Stimulated activated CD8-positive, alpha-beta memory T cell treated with anti-CD3 and anti-CD28 coated beads, Interleukin-12 subunit alpha, Interleukin-12 subunit beta, amount 100 ng/mL, for 1 hour (primary cell): ENCODE results near the gene ACTN2.

Experiments used
- DNase-seq: peaks from one replicate; pipeline ENCODE4 v3.0.0-alpha.2; 2020; ENCODE audit warnings: low read depth

The ACTN2 gene

DNA sequence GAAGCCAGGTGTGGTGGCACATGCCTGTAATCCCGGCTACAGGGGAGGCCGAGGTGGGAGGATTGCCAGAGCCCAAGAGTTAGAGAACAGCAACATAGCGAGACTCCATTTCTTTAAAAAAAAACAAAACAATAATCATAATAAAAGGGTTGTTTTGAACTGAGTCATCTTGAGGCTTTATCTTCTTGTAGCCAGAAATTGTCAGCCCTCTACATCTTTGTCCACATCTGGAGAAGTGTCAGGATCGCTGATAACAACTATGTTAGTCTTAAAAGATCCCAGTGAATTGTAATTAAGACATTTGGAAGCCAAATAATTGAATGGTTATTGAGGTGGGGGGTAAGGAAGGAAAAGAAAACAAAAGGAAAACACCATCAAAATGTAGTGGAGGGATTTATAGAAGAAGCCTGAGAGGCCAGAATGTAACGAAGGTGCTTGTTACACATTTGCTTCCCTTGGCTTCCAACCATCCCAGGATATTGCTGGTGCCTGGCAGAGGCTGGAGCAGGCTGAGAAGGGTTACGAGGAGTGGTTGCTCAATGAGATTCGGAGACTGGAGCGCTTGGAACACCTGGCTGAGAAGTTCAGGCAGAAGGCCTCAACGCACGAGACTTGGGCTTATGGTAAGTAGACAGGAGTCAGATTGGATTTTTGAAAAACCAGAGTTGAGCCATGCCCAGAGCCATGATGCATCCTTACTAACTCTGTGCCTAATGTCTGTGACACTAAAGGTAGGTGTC lies 56.3 kb downstream of the ACTN2 start:
- no peak for DNase-seq

- no peak for DNase-seq
Observed at GRCh38 chr1:236744533-236744932, 58.2 kb downstream of the ACTN2 start.

- no peak for DNase-seq
Observed at GRCh38 chr1:236746785-236747184, 60.5 kb downstream of the ACTN2 start.

DNA sequence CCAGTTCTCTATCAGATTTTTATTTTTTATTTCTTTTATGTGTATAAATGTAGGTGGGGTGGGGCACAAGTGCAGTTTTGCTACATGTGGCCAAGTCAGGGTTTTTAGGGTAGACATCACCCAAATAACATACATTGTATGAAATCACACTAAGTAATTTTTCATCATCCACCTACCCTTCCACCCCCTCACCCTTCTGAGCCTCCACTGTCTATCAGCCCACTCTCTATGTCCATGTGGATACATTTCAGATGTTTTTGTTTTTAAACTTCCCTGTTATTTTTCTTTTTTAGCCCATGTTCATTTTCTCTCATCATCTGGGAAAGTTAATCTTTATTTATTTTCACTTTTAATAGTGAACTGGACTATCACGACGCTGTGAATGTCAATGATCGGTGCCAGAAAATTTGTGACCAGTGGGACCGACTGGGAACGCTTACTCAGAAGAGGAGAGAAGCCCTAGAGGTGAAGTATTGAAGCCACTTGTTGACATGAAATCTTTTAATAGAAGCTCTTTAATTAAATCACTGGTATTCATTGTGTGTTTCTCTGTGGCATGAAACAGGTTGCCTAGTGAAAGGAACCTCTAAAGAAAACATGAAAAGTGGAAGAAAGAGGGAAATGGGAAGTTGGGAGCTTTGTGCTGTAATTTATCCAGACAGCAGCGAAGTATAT lies 61.1 kb downstream of the ACTN2 start:
- DNase-seq, result no peak

DNA sequence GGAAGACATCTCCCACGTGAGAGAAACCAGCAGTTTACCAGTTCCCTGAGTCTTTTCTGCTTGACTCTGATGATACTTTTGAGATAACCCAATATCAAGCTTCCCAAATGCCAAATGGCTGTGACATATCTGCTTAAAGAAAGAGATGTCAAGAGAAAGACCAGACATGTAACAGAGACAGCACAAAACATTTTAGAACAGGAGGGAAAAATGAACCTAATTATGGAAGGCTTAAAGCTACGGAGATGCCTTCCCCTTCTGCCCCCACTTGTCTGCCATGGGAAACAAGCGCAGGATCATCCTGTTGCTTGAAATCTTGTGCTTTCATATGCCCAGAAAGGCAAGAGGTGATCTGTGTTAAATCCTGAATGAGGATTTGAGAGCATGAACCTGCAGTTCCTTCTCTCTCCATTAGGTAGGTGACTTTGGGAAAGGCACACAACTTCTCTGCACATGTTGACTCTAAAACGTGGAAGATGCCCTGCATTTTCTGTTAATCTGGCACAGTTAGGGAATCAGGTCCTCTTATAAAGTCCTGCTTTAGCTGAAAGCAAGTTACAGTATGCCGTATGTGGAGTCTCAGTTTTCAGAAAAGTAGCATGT lies 62.1 kb downstream of the ACTN2 start:
- no peak for DNase-seq

DNA sequence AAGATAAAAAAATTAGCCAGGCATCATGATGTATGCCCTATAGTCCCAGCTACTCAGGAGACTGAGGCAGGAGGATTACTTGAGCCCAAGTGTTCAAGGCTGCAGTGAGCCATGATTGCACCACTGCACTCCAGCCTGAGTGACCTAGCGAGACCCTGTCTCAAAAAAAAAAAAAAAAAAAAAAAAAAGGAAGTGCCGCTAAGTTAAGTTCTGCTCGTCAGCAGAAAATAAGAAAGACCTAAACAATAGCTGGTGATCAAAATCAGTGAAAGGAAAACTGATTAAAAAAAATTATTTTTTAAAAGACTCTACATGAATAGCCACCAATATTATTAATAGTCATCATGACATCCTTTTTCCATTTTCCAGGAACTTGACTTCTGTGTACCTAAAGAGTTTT lies 64.6 kb downstream of the ACTN2 start:
- DNase-seq, result no peak

DNA sequence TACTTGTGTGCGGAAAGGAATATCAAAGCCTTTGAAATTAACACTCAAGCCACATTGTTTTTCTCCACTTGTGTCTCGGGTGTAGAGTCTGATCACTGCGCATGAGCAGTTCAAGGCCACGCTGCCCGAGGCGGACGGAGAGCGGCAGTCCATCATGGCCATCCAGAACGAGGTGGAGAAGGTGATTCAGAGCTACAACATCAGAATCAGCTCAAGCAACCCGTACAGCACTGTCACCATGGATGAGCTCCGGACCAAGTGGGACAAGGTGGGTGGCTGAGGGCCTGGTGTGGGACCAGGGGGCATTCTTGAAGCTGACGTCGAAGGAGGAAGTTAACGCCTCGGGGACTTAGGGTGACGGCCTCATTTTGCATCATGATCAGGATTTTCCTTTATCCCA lies 65.1 kb downstream of the ACTN2 start:
- DNase-seq, result no peak

- no peak for DNase-seq
Observed at GRCh38 chr1:236751935-236752334, 65.6 kb downstream of the ACTN2 start.

DNA sequence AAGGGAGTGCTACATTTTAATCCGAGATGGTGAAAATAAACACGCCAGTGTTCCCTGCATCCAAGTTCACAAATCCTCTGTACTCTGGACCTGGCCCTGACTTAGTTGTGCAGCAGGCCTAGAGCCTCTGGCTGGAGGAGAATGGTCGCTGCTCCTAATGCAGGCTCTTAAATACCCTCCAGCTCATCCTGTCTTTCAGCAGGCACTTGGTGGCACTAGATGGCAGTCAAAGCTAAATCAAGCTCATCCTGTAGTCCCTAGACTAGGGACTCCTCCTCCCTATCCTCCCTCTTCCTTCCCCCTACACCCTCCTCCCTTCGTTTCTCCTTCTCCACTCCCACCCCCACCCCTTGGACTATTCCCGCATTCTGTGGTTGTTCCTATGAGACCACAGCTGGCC lies 67.2 kb downstream of the ACTN2 start:
- no peak for DNase-seq

GRCh38 chr1:236753964-236754363 lies 67.7 kb downstream of the ACTN2 start:
- DNase-seq, result no peak

DNA sequence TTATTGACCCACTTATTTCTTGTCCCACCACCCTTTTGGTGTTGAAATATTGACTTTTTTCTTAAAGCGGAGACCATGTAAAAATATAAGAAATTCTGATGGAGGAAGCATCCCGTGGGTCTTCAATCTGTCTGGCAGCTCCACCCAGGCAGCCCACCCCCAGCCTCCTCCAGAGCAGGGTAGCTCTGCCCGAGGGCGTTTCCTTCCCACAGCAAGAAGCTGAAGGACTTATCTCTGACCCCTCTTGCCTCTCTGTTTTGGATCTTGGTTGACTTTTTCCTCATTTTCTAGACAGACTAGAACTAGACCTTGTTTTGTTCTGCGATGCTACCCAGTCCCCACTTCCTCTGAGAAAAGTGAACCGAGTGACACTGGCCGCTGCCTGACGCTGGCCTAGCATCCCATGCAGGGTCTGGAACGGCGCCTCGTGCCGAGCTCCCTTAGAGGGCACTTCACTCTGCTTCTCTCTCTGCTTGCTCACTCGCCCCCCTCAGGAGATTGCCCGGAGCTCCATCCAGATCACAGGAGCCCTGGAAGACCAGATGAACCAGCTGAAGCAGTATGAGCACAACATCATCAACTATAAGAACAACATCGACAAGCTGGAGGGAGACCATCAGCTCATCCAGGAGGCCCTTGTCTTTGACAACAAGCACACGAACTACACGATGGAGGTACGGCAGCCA lies 68.4 kb downstream of the ACTN2 start:
- no peak for DNase-seq

GRCh38 chr1:236757640-236758039 lies 71.3 kb downstream of the ACTN2 start:
- no peak for DNase-seq

GRCh38 chr1:236759252-236759859 lies 73.1 kb downstream of the ACTN2 start:
- DNase-seq, result no peak

GRCh38 chr1:236760480-236760879 lies 74.2 kb downstream of the ACTN2 start:
- DNase-seq, result no peak

DNA sequence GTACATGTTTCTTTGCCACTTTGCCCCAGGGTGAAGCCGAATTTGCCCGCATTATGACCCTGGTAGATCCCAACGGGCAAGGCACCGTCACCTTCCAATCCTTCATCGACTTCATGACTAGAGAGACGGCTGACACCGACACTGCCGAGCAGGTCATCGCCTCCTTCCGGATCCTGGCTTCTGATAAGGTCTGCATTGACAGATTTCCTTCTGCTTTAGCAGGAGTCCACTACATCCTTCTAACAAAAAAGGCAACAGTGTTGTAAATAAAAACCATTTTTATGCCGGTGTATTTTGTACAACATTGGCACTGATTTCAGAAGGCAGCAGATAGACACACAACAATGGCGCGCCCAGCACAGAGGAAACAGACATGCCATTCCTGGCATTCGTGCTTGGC lies 74.7 kb downstream of the ACTN2 start:
- DNase-seq, result no peak

- no peak for DNase-seq
Observed at GRCh38 chr1:236761397-236762132, 75.3 kb downstream of the ACTN2 start.

- DNase-seq, result no peak
Observed at GRCh38 chr1:236762410-236762809, 76.1 kb downstream of the ACTN2 start.

DNA sequence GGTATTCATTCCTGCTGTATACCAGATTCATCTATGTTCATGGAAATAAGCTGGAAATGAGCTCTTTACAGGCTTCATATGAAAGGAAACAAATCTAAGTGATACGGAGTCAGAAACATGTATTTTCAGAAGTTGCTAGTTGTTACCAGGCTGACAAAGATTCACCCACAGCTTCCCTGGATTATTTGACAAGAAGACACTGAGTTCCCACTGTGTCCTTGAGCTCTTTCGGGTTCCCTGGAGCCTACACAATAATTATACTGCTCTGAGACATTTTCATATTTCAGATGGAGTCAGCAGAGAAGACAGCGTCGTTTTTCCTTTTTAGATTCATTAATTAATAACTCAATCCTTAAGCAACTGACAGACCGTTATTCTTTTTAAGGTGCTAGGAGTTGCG lies 79.5 kb downstream of the ACTN2 start:
- DNase-seq, result no peak

DNA sequence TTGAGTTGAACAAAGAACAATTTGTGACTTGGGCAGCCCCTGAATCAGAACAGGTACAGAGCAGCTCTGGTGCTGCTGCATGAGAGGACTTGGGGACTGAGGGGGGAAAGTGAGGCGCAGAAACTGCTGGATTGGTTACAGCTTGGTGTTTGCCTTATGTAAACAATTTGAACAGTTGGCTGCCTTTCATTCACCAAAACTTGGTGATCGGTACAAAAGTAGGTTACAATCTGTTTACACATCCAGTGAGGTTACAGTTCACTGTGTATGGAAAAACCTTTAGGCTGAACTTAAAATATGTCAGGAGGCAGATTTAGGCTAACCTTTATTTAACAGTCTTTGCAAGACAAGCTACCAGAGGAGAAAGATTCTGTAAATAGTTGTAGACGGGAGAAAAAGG lies 80.2 kb downstream of the ACTN2 start:
- DNase-seq, result no peak

GRCh38 chr1:236767276-236767675 lies 81.0 kb downstream of the ACTN2 start:
- no peak for DNase-seq

GRCh38 chr1:236768601-236769000 lies 82.3 kb downstream of the ACTN2 start:
- DNase-seq, result no peak

DNA sequence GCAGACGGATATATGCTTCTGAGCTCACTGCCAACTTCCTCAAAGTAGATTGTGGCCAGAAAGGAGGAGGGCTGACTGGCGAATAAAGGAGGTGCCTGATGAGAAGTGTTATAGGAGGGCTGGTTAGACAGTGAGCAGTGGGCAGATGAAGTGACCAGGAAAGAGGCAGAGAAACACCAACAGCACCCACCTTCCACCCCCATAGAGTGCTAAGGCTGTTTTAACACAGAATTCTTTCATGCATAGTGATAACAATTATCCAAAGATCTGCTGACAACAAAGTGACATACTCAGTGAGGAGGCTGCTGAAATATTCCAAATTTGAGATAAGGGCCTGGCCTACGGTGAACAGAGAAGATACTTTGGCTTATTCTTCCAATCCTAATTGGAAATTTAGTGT lies 87.6 kb downstream of the ACTN2 start:
- DNase-seq, result no peak
